Thymus (tissue), 11 donors: ENCODE results near the gene SLC66A2. TPM values are rescaled to one million over a fixed set of nuclear protein-coding genes. Genes with fewer than 3 reads are reported as not detected.
"Not testable (repeated sequence)": the region's sequence is repeated elsewhere in the genome, so short reads cannot be mapped to it uniquely, and the experiment has no call there.

Source experiments
- DNase-seq, 9 donors: peaks; one replicate each; pipeline ENCODE4 v3.0.0-alpha.2; 2013; ENCODE audit warnings: low spot score in 9 of 9, low read depth in 6 of 9, missing footprints in 1 of 9
- H3K27ac ChIP-seq, 2 donors: one replicate each; pipeline ENCODE4 v1.5.1; 2013; ENCODE audit warnings: control low read depth in 1 of 2, low read depth in 1 of 2, low read length in 1 of 2, mild to moderate bottlenecking in 1 of 2, moderate library complexity in 1 of 2
- H3K27me3 ChIP-seq, 2 donors: one replicate each; pipeline ENCODE4 v1.5.1; 2013; ENCODE audit warnings: low read length in 1 of 2; ENCODE audit not compliant: control insufficient read depth in 2 of 2, insufficient read depth in 1 of 2
- H3K36me3 ChIP-seq, 2 donors: one replicate each; pipeline ENCODE4 v1.5.1; 2013; ENCODE audit warnings: low read length in 1 of 2, mild to moderate bottlenecking in 1 of 2, moderate library complexity in 1 of 2; ENCODE audit not compliant: control insufficient read depth in 2 of 2, insufficient read depth in 2 of 2
- H3K4me1 ChIP-seq, 2 donors: one replicate each; pipeline ENCODE4 v1.5.1; 2013; ENCODE audit warnings: low read length in 2 of 2; ENCODE audit not compliant: control insufficient read depth in 2 of 2, insufficient read depth in 2 of 2
- H3K4me3 ChIP-seq, 2 donors: one replicate each; pipeline ENCODE4 v1.5.1; 2013; ENCODE audit warnings: low read length in 2 of 2, control low read depth in 1 of 2, mild to moderate bottlenecking in 1 of 2
- H3K9me3 ChIP-seq, 2 donors: one replicate each; pipeline ENCODE4 v1.5.1; 2013; ENCODE audit warnings: low read length in 1 of 2, mild to moderate bottlenecking in 1 of 2; ENCODE audit not compliant: control insufficient read depth in 2 of 2, insufficient read depth in 1 of 2
- WGBS: extraction: QIAGEN DNeasy Blood & Tissue Kit; methylation state at CpG from one replicate; pipeline ENCODE4 v1.1.7; 2013; 5-methylcytosine and 5-hydroxymethylcytosine counted together
- polyA plus RNA-seq: library from polyadenylated mRNA; stranded (reverse); fragments of 200-250 nt; gene quantifications from one replicate; pipeline ENCODE4 v1.2.3, GENCODE V29; 2013
- total RNA-seq: library from RNA; stranded (reverse); fragments of 120-200 nt; gene quantifications from one replicate; pipeline ENCODE4 v1.2.4, GENCODE V29; 2013
- donor health status: healthy.

The SLC66A2 gene
- total and polyA plus RNA-seq, 2 donors: 19.9 to 91.3 TPM

DNA sequence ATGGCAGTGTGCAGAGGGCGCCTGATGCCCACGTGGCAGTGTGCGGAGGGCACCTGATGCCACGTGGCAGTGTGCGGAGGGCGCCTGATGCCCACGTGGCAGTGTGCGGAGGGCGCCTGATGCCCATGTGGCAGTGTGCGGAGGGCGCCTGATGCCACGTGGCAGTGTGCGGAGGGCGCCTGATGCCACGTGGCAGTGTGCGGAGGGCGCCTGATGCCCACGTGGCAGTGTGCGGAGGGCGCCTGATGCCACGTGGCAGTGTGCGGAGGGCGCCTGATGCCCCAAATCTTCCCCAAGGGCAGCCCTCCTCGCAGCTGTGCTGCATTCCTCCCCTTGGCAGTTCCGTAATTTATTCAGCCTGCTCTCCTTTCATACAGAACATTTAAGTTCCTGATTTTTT, 73.2 kb downstream of the SLC66A2 start:
- H3K4me1 ChIP-seq, H3K27ac ChIP-seq, H3K27me3 ChIP-seq, H3K36me3 ChIP-seq, DNase-seq, H3K4me3 ChIP-seq: not testable (repeated sequence)
- 97% methylated on average over 25 of the region's 25 CpGs for WGBS
- H3K9me3 ChIP-seq: peaks cover 0 to 12% of the 10 kb centered on the region in 2 donors

DNA sequence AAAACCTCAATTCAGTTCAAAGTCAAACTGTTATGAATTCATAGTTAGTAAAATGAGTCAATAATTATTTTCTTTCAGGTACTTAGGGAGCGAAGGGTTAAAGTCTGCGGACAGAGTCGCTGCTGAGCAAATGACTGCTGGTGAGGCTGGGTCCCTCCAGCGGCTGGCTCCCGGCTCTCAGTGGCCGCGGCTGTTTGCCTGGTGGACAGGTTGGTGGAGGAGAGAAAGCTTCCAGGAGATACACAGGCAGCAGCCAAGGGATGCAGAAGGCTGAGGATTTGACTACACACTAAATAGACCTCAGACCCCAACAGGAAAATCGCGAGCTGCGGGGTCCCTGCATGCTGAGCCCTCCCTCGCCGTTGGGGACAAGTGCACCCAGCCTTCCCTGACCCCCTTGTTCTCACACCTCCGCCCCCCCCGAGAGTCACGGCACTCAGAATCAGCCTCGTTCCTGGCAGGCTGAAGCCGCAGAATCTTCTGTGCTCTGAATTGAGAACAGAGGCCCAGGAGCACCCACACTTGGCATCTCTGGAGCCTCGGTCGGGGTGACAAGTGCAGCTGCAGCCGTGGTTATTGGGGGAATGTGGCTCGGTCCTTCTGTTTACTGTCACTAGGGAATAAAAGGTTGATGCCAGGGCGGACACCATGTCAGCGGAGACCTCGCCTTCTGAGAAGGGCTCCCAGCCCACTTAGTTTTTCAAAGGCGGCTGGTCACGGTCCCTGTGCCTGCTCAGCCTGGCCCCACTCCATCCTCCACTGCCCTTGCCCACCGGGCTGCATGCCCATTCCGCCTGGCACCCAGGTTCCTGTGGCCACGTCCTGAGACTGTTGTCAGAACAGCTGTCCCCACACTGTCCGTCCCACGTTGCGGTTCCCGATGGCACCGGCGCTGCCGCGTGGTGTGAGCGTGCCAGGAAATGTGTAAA, 74.0 kb downstream of the SLC66A2 start:
- H3K36me3 ChIP-seq: no peaks in the 10 kb centered on the region
- peaks cover 0 to 8% of the 10 kb centered on the region in 2 donors for H3K9me3 ChIP-seq
- DNase-seq: no peak
- no peak overlapping the region for H3K4me3 ChIP-seq
- H3K4me1 ChIP-seq: no peaks in the 10 kb centered on the region
- peaks cover 0 to 5% of the 10 kb centered on the region in 2 donors for H3K27me3 ChIP-seq
- H3K27ac ChIP-seq: no peak overlapping the region
- WGBS: 78% methylated on average over 38 of the region's 38 CpGs

DNA sequence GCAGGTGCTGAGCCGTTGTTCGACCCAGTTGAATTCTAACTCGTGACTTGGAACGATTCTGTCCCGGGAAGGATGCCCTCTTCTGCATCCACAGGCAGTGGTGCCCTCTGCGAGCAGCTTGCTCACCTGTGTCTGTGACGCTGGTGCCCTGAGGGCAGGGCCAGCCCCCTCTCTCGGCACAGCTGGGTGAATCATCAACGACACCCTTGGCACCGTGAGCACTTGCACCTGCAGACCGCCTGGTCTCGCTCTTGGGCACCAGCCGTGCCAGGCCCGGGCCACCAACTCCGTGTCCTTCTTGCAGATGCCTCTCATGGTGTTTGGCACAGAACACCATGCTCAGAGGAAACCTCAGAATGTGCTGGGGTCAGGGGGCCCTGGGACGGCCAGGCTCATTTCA, 75.0 kb downstream of the SLC66A2 start:
- Histone ChIP-seq H3K36me3 (no peaks in the 10 kb centered on the region), H3K9me3 (peaks cover 0 to 8% of the 10 kb centered on the region in 2 donors), H3K4me1 (no peaks in the 10 kb centered on the region), H3K27ac (no peak overlapping the region), H3K4me3 (no peak overlapping the region), H3K27me3 (peaks cover 0 to 5% of the 10 kb centered on the region in 2 donors)
- DNase-seq: no peak
- 94% methylated on average over 16 of the region's 16 CpGs for WGBS

DNA sequence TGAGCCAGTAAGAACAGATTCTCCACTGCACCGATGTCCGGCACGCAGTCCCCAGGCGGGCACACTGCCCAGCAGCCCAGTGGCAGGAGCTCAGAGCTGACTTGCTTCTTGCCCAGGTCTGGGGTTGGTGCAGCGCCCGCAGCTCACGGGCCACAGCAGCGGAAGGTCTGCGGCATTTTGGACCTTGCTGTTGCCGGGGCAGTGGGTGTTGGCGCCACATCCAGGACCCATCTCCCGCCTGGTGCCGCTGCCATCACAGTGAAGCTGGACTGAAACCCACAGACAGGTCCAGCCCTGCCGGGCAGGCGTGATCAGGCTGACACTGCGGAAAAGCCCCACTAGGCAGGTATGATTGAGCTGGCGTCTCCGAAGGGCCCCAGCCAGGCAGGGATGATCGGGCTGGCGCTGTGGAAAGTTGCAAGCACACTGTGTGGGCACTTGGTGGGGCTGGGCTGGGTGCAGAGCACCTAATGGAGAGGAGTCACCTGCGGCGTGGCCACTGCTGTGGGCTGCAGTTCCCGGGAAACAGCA, 75.5 kb downstream of the SLC66A2 start:
- no peaks in the 10 kb centered on the region for H3K36me3 ChIP-seq
- no peaks in the 10 kb centered on the region for H3K4me1 ChIP-seq
- no peak overlapping the region for H3K27ac ChIP-seq
- DNase-seq: no peak
- H3K9me3 ChIP-seq: peaks cover 0 to 8% of the 10 kb centered on the region in 2 donors
- no peak overlapping the region for H3K4me3 ChIP-seq
- H3K27me3 ChIP-seq: peaks cover 0 to 5% of the 10 kb centered on the region in 2 donors
- 90% methylated on average over 23 of the region's 23 CpGs for WGBS

DNA sequence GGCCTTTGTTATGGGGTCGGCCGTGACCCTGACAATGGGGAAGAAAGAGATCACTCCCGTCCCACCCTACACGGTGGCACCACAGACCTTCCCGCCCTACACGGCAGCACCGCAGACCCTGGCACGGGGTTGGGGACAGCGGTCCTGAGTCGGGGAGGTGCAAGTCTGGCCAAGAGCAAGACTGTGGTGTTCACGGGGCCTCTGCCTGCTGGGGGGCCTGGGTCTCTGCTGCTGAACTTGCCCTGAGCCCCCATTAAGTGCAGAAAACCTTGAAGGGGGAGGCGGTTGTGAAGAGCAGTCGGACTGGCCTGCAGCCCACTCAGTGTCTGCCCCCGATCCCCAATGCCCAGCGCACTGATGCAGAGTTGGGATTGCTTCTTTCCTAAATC, 75.9 kb downstream of the SLC66A2 start:
- H3K9me3 ChIP-seq: peaks cover 0 to 8% of the 10 kb centered on the region in 2 donors
- no peaks in the 10 kb centered on the region for H3K36me3 ChIP-seq
- H3K4me3 ChIP-seq: no peak overlapping the region
- 96% methylated on average over 15 of the region's 15 CpGs for WGBS
- H3K4me1 ChIP-seq: no peaks in the 10 kb centered on the region
- H3K27me3 ChIP-seq: peaks cover 0 to 5% of the 10 kb centered on the region in 2 donors
- no peak overlapping the region for H3K27ac ChIP-seq
- DNase-seq: no peak

DNA sequence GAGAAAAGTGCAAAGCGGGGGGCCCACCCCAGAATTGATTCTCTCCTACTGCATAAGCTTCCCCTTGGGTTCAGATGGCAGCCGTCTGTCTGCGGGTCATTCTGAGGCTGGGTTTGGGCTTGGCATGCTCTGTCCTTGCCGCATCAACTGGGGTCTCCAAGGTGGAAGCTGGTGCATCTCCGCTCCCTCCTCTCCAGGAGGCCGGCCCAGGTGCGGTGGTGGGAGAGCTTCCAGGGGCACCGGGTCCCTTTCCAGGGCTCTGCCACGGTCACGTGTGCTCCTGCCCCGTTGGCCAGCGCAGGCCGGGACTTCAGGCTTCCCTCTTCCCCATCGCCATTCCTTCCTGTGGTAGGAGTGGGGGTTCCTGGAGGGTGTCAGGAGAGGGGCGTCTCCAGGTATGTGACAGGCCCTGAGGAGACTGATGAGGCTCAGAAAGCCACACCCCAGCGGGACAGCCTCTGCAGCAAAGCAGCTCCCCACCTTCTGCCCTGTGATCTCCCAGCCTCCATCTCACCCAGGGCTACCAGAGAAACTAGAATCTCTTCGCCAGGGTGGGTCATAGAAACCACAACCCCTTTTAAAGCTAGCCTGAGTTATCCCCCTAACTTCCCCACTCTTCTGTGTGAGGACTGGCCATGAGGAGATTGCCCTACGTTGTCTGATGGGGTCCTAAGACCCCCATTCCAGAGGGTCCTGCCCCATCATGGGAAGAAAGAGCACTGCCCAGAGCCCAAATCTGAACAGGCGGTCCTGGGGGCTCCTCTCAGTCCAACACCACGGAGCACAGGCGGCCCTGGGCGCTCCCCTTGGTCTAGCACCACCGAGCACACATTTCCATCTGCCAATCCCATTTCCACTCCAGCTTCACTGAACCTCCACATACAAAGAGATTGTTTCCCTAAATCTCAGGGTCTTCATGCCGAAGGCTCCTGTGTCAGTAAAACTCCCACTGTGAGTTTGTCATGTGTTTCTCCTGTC, 76.6 kb downstream of the SLC66A2 start:
- Histone ChIP-seq H3K27ac (no peak overlapping the region), H3K27me3 (peaks cover 0 to 5% of the 10 kb centered on the region in 2 donors), H3K4me1 (no peaks in the 10 kb centered on the region), H3K36me3 (no peaks in the 10 kb centered on the region), H3K4me3 (no peak overlapping the region), H3K9me3 (peaks cover 0 to 8% of the 10 kb centered on the region in 2 donors)
- 92% methylated on average over 24 of the region's 24 CpGs for WGBS
- no peak for DNase-seq

DNA sequence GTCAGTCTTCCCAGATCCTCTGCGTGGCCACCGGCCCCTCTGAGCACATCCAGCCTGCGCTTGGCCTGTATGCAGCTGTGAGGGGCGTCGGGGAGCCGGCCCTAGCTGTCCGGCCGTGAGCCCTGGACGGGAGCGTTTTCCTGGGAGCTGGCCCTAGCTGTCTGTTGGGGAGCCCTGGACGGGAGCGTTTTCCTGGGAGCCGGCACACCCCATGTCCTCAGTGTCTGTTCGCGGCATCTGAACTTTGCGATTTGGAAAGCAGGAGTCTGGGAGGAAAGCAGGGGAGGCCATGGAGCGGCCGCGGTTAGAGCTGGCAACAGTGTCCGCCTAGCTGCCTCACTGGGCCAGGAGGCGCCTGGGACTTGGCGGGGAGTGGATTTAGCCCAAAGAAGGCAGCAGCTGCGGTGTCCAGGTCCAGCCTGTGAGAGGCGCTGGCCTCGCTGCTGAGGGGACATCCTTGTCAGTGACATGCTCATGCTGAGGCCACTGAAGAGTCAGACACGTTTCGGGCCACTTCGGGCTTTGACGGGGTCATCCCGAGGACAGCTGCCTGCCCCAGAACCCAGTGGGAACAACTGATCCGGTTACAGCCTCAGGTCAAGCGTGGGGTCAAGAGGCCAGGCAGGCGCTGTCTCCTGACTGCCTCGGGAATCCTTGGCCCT, 77.9 kb downstream of the SLC66A2 start:
- Histone ChIP-seq H3K36me3 (no peaks in the 10 kb centered on the region), H3K27me3 (peaks cover 0 to 5% of the 10 kb centered on the region in 2 donors), H3K4me1 (no peaks in the 10 kb centered on the region), H3K27ac (no peak overlapping the region), H3K4me3 (no peak overlapping the region), H3K9me3 (peaks cover 0 to 2% of the 10 kb centered on the region in 2 donors)
- WGBS: 86% methylated on average over 34 of the region's 34 CpGs
- no peak for DNase-seq

DNA sequence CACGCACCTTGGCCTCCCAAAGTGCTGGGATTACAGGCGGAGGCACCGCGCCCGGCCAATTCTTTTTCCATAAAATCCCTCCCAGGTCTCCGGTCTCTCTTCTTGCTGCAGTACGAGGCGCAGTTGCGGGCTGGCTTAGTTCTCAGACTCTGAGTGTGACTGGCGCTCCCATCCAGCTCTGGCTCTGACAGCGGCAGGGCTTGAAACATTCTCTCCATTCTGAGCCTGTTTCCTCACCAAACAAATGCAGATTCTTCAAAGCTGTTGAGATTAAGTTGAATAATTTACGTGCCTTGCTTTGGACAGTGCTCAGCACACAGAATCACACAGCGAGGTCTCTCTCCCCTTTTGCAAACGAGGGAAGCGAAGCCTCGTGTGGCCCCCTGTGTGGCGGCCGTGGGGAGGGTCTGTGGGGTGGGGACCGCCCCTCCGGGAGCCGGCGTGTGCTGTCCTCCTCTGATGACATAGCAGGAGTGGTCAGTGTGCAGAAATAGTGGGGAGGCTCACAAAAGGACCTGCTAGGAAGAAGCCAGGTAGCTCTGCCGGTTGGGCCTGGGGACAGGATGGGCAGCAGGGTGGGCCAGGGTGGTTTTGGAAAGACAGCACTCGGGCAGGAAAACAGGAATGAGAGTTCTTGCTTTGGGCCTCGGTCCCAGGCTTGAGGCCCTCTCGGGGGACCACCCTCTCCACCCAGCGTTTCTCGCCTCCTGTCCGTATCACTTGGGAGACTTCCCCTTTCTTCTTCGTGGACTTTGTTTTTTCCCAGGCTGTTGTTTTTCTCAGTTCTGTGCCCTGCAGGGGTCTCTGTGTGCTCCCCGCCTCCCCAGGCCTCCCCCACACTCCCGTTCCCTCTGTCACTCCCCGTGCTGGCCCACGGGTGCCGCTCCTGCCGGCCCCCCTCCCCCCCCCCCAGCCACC, 78.7 kb downstream of the SLC66A2 start:
- Histone ChIP-seq H3K36me3 (no peaks in the 10 kb centered on the region), H3K27me3 (peaks cover 0 to 5% of the 10 kb centered on the region in 2 donors), H3K4me1 (no peaks in the 10 kb centered on the region), H3K4me3 (no peak overlapping the region), H3K27ac (no peak overlapping the region), H3K9me3 (no peaks in the 10 kb centered on the region)
- DNase-seq: no peak
- WGBS: 59% methylated on average over 36 of the region's 36 CpGs
